Panc1 (cell line): ENCODE results near the gene CYSRT1. TPM values are rescaled to one million over a fixed set of nuclear protein-coding genes. Genes with fewer than 3 reads are reported as not detected.

Experiments used
- ATAC-seq: fragments of 200-7000 bp; cut with Tn5 transposase; 2 replicates; pipeline ENCODE4 v1.9.1; 2020; ENCODE audit warnings: mild to moderate bottlenecking, moderate library complexity
- BruUV-seq: library from RNA; stranded (reverse); fragments of 400-500 nt; replicated peaks from 2 replicates; lab custom pipeline; 2021; lab: Mats Ljungman, UMichigan
- CTCF ChIA-PET: fragments of 300-600 bp; sonication (Branson Sonifier 250); formaldehyde crosslinking; loops from one replicate; lab custom pipeline; 2022; ENCODE audit warnings: antibody characterized with exemption; lab: Charles Lee
- POLR2A ChIA-PET: fragments of 300-600 bp; sonication (Branson Sonifier 250); formaldehyde crosslinking; loops from one replicate; lab custom pipeline; 2022; ENCODE audit warnings: antibody characterized with exemption; lab: Charles Lee
- DNase-seq: peaks from one replicate; pipeline ENCODE4 v3.0.0-alpha.2; 2010; ENCODE audit warnings: low read depth, low spot score
- H3K27ac ChIP-seq: 2 replicates; pipeline ENCODE4 v1.5.1; 2011; ENCODE audit warnings: mild to moderate bottlenecking, low read length, inconsistent platforms
- H3K27me3 ChIP-seq: fragments of 200-500 bp; sonication (Bioruptor generic); 2 replicates; pipeline ENCODE4 v1.6.0; 2014; ENCODE audit warnings: low read length, inconsistent platforms; ENCODE audit not compliant: control insufficient read depth, insufficient read depth
- H3K36me3 ChIP-seq: fragments of 200-500 bp; sonication (Bioruptor generic); 2 replicates; pipeline ENCODE4 v1.5.1; 2014; ENCODE audit warnings: inconsistent platforms, mild to moderate bottlenecking, low read length, moderate library complexity; ENCODE audit not compliant: control insufficient read depth, insufficient read depth
- H3K4me1 ChIP-seq: 2 replicates; pipeline ENCODE4 v1.5.1; 2011; ENCODE audit warnings: inconsistent platforms, mild to moderate bottlenecking, low read length, moderate library complexity; ENCODE audit not compliant: control insufficient read depth, insufficient read depth
- H3K4me3 ChIP-seq, 2 experiments: 2 replicates each; pipeline ENCODE4 v1.5.1; 2011 to 2012; ENCODE audit warnings: low read depth in 2 of 2, low read length in 2 of 2, mild to moderate bottlenecking in 2 of 2, inconsistent platforms in 1 of 2, moderate library complexity in 1 of 2
- H3K9me3 ChIP-seq: fragments of 200-500 bp; sonication (Bioruptor generic); 2 replicates; pipeline ENCODE4 v1.5.1; 2014; ENCODE audit warnings: low read depth, mild to moderate bottlenecking, inconsistent platforms, low read length, moderate library complexity; ENCODE audit not compliant: control insufficient read depth, insufficient read depth
- CTCF ChIP-seq: fragments of 450-650 bp; IDR thresholded peaks from 2 replicates; pipeline ENCODE4 v1.5.1; 2017; ENCODE audit warnings: mild to moderate bottlenecking
- POLR2AphosphoS5 ChIP-seq: IDR thresholded peaks from 2 replicates; pipeline ENCODE4 v1.6.1; 2012; ENCODE audit warnings: mild to moderate bottlenecking, low read depth, low read length, moderate library complexity
- REST ChIP-seq, 2 experiments: IDR thresholded peaks; 2 replicates each; pipeline ENCODE4 v1.6.1; 2011 to 2012; ENCODE audit warnings: low read depth in 2 of 2, control low read depth in 1 of 2, low read length in 1 of 2, mild to moderate bottlenecking in 1 of 2, moderate library complexity in 1 of 2; ENCODE audit not compliant: insufficient read depth in 1 of 2
- SIN3A ChIP-seq: IDR thresholded peaks from 2 replicates; pipeline ENCODE4 v1.6.1; 2012; ENCODE audit warnings: low read depth, mild to moderate bottlenecking, low read length, moderate library complexity, borderline replicate concordance; ENCODE audit not compliant: insufficient read depth
- TCF7L2 ChIP-seq: IDR thresholded peaks from 2 replicates; pipeline ENCODE4 v1.6.1; 2011; ENCODE audit warnings: mild to moderate bottlenecking, low read depth, low read length, inconsistent platforms
- in situ Hi-C: cut with HindIII; loops from 2 replicates; pipeline ENCODE4 v1.10.0; 2016; ENCODE audit warnings: low sequenced_read_pairs, low pct_unique_long_range_greater_than_20kb
- intact Hi-C: fragments of 100-400 bp; cut with micrococcal nuclease; formaldehyde crosslinking; loops from one replicate; pipeline ENCODE4 v1.10.0; 2022; ENCODE audit not compliant: unreplicated experiment
- total RNA-seq: library from RNA; stranded (reverse); gene quantifications from one replicate; pipeline ENCODE4 v1.2.1, GENCODE V29; 2021; ENCODE audit not compliant: unreplicated experiment

The CYSRT1 gene
- total RNA-seq, 1 experiment from 2014 or later = 0.67 TPM

- Histone ChIP-seq H3K4me1 (no peaks in the 10 kb centered on the region), H3K4me3 (no peak overlapping the region), H3K27ac (no peak overlapping the region), H3K9me3 (no peaks in the 10 kb centered on the region), H3K27me3 (no peaks in the 10 kb centered on the region), H3K36me3 (no peaks in the 10 kb centered on the region; the same call in 1 of the 2 replicates)
- intact Hi-C loops = no loop called here
- ATAC-seq (no peak), DNase-seq (no peak)
- TF ChIP-seq TCF7L2 (no peak), REST (IDR thresholded peaks at IDR 0.05; ENCODE audit: insufficient read depth in 1 of 2, low read depth in 2 of 2, low read length in 1 of 2) (no peak), SIN3A (no peak), CTCF (no peak), POLR2AphosphoS5 (no peak)
- no TSS peak for BruUV-seq
- in situ Hi-C loops = no loop called here
- CTCF ChIA-PET = interaction anchor here (0.6 kb wide), 1 partner anchor 9 kb away, joined by 6 read pairs; no protein-coding TSS in a partner anchor
- POLR2A ChIA-PET = interaction anchor here (0.7 kb wide), 1 partner anchor 41 kb away, joined by 3 read pairs; no protein-coding TSS in a partner anchor
These were observed 43.7 kb downstream of the CYSRT1 start for GRCh38 chr9:137268538-137269201.

- DNase-seq = no peak
- TF ChIP-seq POLR2AphosphoS5 = no peak
- TF ChIP-seq TCF7L2 = no peak
- TF ChIP-seq REST (IDR thresholded peaks at IDR 0.05; ENCODE audit: insufficient read depth in 1 of 2, low read depth in 2 of 2, low read length in 1 of 2) = no peak
- TF ChIP-seq SIN3A = no peak
- TF ChIP-seq CTCF = no peak
- ChIA-PET CTCF (no interaction called here), POLR2A (interaction anchor here (0.7 kb wide), 1 partner anchor 42 kb away, joined by 3 read pairs; no protein-coding TSS in a partner anchor)
- BruUV-seq = no TSS peak
- Histone ChIP-seq H3K27ac (no peak overlapping the region), H3K9me3 (no peaks in the 10 kb centered on the region), H3K4me3 (no peak overlapping the region), H3K36me3 (no peaks in the 10 kb centered on the region; the same call in 1 of the 2 replicates), H3K27me3 (no peaks in the 10 kb centered on the region), H3K4me1 (no peaks in the 10 kb centered on the region; the same call in 1 of the 2 replicates)
- in situ Hi-C loops = no loop called here
- intact Hi-C loops = no loop called here
- ATAC-seq = no peak
These were observed 44.3 kb downstream of the CYSRT1 start for GRCh38 chr9:137269231-137269772.
